Measurements from ENCODE around the gene CCS.

CCS gene

GRCh38 chr11:66646828-66647227 is 53.8 kb downstream of the CCS start:
- in situ Hi-C loops (cut with HindIII; ENCODE audit: low sequenced_read_pairs), result no loop called here
- no peak for DNase-seq (ENCODE audit: low read depth, low spot score)
- H3K4me3 ChIP-seq (ENCODE audit: low read depth, low read length), result no peak overlapping the region
- TF ChIP-seq, protein P1, sequence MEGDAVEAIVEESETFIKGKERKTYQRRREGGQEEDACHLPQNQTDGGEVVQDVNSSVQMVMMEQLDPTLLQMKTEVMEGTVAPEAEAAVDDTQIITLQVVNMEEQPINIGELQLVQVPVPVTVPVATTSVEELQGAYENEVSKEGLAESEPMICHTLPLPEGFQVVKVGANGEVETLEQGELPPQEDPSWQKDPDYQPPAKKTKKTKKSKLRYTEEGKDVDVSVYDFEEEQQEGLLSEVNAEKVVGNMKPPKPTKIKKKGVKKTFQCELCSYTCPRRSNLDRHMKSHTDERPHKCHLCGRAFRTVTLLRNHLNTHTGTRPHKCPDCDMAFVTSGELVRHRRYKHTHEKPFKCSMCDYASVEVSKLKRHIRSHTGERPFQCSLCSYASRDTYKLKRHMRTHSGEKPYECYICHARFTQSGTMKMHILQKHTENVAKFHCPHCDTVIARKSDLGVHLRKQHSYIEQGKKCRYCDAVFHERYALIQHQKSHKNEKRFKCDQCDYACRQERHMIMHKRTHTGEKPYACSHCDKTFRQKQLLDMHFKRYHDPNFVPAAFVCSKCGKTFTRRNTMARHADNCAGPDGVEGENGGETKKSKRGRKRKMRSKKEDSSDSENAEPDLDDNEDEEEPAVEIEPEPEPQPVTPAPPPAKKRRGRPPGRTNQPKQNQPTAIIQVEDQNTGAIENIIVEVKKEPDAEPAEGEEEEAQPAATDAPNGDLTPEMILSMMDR (IDR thresholded peaks at IDR 0.05; ENCODE audit: low read depth, low read length), result no peak

- H3K4me3 ChIP-seq (ENCODE audit: low read depth, low read length), result no peak overlapping the region
- TF ChIP-seq, protein P1 (IDR thresholded peaks at IDR 0.05; ENCODE audit: low read depth, low read length), result no peak
- DNase-seq (ENCODE audit: low read depth, low spot score), result no peak
- in situ Hi-C loops (cut with HindIII; ENCODE audit: low sequenced_read_pairs), result no loop called here
Observed at GRCh38 chr11:66649903-66650302, 56.9 kb downstream of the CCS start.

- peak; percentile 27 for DNase-seq (ENCODE audit: low read depth, low spot score)
- TF ChIP-seq, protein P1 (IDR thresholded peaks at IDR 0.05; ENCODE audit: low read depth, low read length), result no peak
- no peak overlapping the region for H3K4me3 ChIP-seq (ENCODE audit: low read depth, low read length)
- in situ Hi-C loops (cut with HindIII; ENCODE audit: low sequenced_read_pairs), result no loop called here
Observed at GRCh38 chr11:66651016-66651415, 58.0 kb downstream of the CCS start.

DNA sequence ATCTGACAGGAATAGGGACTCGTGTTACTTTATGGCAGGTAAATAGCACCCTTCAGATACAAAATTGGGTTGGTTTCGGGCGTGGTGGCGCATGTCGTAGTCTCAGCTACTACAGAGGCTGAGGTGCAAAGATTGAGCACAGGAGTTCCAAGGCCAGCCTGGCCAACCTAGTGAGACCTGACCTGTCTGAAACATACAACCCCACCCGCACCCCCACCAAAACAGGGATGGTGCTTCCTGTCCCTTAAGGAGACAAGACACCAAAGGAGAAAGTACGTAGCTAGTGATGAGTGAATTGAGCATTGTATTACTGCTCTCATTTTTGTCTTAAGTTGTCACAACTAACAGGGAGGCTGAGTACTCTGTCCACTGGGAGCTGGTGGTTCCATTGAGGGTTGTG is 59.7 kb downstream of the CCS start:
- no peak for DNase-seq (ENCODE audit: low read depth, low spot score)
- in situ Hi-C loops (cut with HindIII; ENCODE audit: low sequenced_read_pairs), result no loop called here
- TF ChIP-seq, protein P1 (IDR thresholded peaks at IDR 0.05; ENCODE audit: low read depth, low read length), result no peak
- H3K4me3 ChIP-seq (ENCODE audit: low read depth, low read length), result no peak overlapping the region

DNA sequence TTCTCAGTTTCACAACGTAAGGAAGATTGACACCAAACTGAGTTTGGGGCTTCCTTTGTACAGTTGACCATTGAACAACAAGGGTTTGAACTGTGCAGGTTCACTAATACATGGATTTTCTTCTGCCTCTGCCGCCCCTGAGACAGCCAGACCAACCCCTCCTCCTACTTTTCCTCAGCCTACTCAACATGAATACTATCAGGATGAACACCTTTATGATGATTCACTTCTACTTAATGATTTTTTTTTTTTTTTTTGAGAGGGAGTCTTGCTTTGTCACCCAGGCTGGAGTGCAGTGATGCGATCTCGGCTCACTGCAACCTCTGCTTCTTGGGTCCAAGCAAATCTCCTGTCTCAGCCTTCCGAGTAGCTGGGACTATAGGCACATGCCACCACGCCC is 60.1 kb downstream of the CCS start:
- in situ Hi-C loops (cut with HindIII; ENCODE audit: low sequenced_read_pairs), result no loop called here
- DNase-seq (ENCODE audit: low read depth, low spot score), result no peak
- TF ChIP-seq, protein P1 (IDR thresholded peaks at IDR 0.05; ENCODE audit: low read depth, low read length), result no peak
- H3K4me3 ChIP-seq (ENCODE audit: low read depth, low read length), result no peak overlapping the region

Data from astrocyte of the spinal cord (primary cell).